HEK293 (cell line): Measurements from ENCODE around the gene ZDHHC3.

Experiments used
- CTCF ChIP-seq: fragments of 450-650 bp; formaldehyde crosslinking; IDR thresholded peaks from 2 replicates; pipeline ENCODE4 v1.5.1; 2016; ENCODE audit warnings: missing biosample characterization, missing genetic modification characterization
- PRDM2 ChIP-seq: fragments of 450-650 bp; formaldehyde crosslinking; IDR thresholded peaks from 2 replicates; pipeline ENCODE4 v1.5.1; 2016; ENCODE audit warnings: missing biosample characterization, missing genetic modification characterization, borderline replicate concordance
- SETDB1 ChIP-seq: IDR thresholded peaks from one replicate; pipeline ENCODE4 v1.6.1; 2017; ENCODE audit warnings: mild to moderate bottlenecking, low read length, moderate library complexity, mixed read lengths; ENCODE audit not compliant: insufficient read length
- ZBTB44 ChIP-seq: fragments of 450-650 bp; IDR thresholded peaks from 2 replicates; pipeline ENCODE4 v1.5.1; 2018; ENCODE audit warnings: missing biosample characterization, mild to moderate bottlenecking, missing genetic modification characterization
- ZFHX2 ChIP-seq: fragments of 450-650 bp; formaldehyde crosslinking; conservative IDR thresholded peaks from 2 replicates; pipeline ENCODE4 v1.5.1; 2016; ENCODE audit warnings: missing biosample characterization, missing genetic modification characterization
- ZNF169 ChIP-seq: fragments of 450-650 bp; formaldehyde crosslinking; IDR thresholded peaks from 2 replicates; pipeline ENCODE4 v1.5.1; 2016; ENCODE audit warnings: missing biosample characterization, missing genetic modification characterization
- ZNF18 ChIP-seq: fragments of 450-650 bp; formaldehyde crosslinking; IDR thresholded peaks from 2 replicates; pipeline ENCODE4 v1.5.1; 2016; ENCODE audit warnings: missing biosample characterization, missing genetic modification characterization
- ZNF274 ChIP-seq, 2 experiments: fragments of 200-500 bp in 1 of 2; fragments of 450-650 bp in 1 of 2; sonication (Bioruptor generic) in 1 of 2; formaldehyde crosslinking in 1 of 2; IDR thresholded peaks; 2 replicates each; pipeline versions ENCODE4 v1.5.1 to v1.6.1; 2014 to 2016; ENCODE audit warnings: borderline replicate concordance in 1 of 2, inconsistent platforms in 1 of 2, low read length in 1 of 2, missing biosample characterization in 1 of 2, missing genetic modification characterization in 1 of 2
- ZNF670 ChIP-seq: fragments of 450-650 bp; formaldehyde crosslinking; IDR thresholded peaks from 2 replicates; pipeline ENCODE4 v1.5.1; 2016; ENCODE audit warnings: missing biosample characterization, missing genetic modification characterization, low read depth

- TF ChIP-seq ZNF18 (tag by site-specific recombination) = no peak
- no peak for TF ChIP-seq CTCF
- TF ChIP-seq ZFHX2 (tag by site-specific recombination) = no peak
- TF ChIP-seq ZNF670 (tag by site-specific recombination) = no peak
- TF ChIP-seq SETDB1 = no peak
- no peak for TF ChIP-seq ZBTB44 (tag by site-specific recombination)
- no peak for TF ChIP-seq ZNF274 (IDR thresholded peaks at IDR 0.05; ENCODE audit: low read length)
- no peak for TF ChIP-seq ZNF274 (tag by site-specific recombination; IDR thresholded peaks at IDR 0.05; ENCODE audit: borderline replicate concordance)
- TF ChIP-seq PRDM2 (tag by site-specific recombination) = no peak
- TF ChIP-seq ZNF169 (tag by site-specific recombination) = no peak
Measured at GRCh38 chr3:44952689-44953088, 23.3 kb downstream of the ZDHHC3 start.
